GM19463 (cell line): ENCODE measurements around the gene C1orf174.

Experiments used
- ATAC-seq: cut with Tn5 transposase; IDR thresholded peaks from one replicate; pipeline ENCODE4 v1.9.1; 2021; ENCODE audit warnings: mild to moderate bottlenecking, moderate library complexity; ENCODE audit not compliant: unreplicated experiment

C1orf174 gene

GRCh38 chr1:3898475-3898735 is 1.7 kb downstream of the C1orf174 start:
- ATAC-seq = no peak

- no peak for ATAC-seq
These were observed 3.6 kb downstream of the C1orf174 start for GRCh38 chr1:3896396-3897000.

- no peak for ATAC-seq
These were observed 4.1 kb downstream of the C1orf174 start for GRCh38 chr1:3895951-3896325.

GRCh38 chr1:3895279-3895950 is 4.7 kb downstream of the C1orf174 start:
- no peak for ATAC-seq

- ATAC-seq = no peak
These were observed 5.3 kb downstream of the C1orf174 start for GRCh38 chr1:3894626-3895278.

GRCh38 chr1:3893190-3893589 is 6.9 kb downstream of the C1orf174 start:
- ATAC-seq = no peak

GRCh38 chr1:3892748-3893147 is 7.3 kb downstream of the C1orf174 start:
- no peak for ATAC-seq

GRCh38 chr1:3891329-3891865 is 8.7 kb downstream of the C1orf174 start:
- ATAC-seq = no peak

- no peak for ATAC-seq
These were observed 9.4 kb downstream of the C1orf174 start for GRCh38 chr1:3890389-3891328.

GRCh38 chr1:3889936-3890335 is 10.1 kb downstream of the C1orf174 start:
- ATAC-seq = no peak

GRCh38 chr1:3888301-3888700 is 11.8 kb downstream of the C1orf174 start:
- no peak for ATAC-seq

- ATAC-seq = no peak
These were observed 13.4 kb downstream of the C1orf174 start for GRCh38 chr1:3886691-3887090.

- no peak for ATAC-seq
These were observed 13.9 kb downstream of the C1orf174 start for GRCh38 chr1:3886106-3886670.

- ATAC-seq = no peak
These were observed 14.5 kb downstream of the C1orf174 start for GRCh38 chr1:3885611-3886010.

- ATAC-seq = no peak
These were observed 15.1 kb downstream of the C1orf174 start for GRCh38 chr1:3884966-3885365.

GRCh38 chr1:3883194-3883925 is 16.7 kb downstream of the C1orf174 start:
- ATAC-seq = no peak

GRCh38 chr1:3881193-3881480 is 18.9 kb downstream of the C1orf174 start:
- ATAC-seq = no peak

GRCh38 chr1:3880429-3881192 is 19.5 kb downstream of the C1orf174 start:
- ATAC-seq = no peak

- no peak for ATAC-seq
These were observed 20.2 kb downstream of the C1orf174 start for GRCh38 chr1:3879787-3880428.
